ENCODE results near the gene HES3.

HES3 gene

DNA sequence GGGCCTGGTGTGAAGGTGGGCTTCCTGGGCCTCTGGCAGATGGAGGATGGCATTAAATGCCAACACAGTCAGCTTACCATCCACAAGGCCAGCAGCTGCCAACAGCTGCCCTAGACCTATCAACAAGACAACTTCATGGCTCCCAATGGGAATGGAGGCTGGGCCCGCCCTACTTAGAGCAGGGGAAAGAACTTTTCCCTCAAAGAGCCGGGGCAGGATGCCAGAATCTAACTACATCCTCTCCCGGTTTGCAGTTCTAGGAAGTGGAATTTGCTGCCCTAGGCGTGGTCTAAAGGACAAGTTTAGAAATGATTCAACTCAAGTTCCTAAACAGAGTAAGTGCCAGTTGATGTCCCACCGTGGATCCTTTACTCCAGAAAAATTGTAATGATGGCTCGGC lies 21.3 kb upstream of the HES3 start:
- H3K4me3 ChIP-seq (ENCODE audit: low read depth, low read length) = no peak overlapping the region
- TF ChIP-seq, protein P1, sequence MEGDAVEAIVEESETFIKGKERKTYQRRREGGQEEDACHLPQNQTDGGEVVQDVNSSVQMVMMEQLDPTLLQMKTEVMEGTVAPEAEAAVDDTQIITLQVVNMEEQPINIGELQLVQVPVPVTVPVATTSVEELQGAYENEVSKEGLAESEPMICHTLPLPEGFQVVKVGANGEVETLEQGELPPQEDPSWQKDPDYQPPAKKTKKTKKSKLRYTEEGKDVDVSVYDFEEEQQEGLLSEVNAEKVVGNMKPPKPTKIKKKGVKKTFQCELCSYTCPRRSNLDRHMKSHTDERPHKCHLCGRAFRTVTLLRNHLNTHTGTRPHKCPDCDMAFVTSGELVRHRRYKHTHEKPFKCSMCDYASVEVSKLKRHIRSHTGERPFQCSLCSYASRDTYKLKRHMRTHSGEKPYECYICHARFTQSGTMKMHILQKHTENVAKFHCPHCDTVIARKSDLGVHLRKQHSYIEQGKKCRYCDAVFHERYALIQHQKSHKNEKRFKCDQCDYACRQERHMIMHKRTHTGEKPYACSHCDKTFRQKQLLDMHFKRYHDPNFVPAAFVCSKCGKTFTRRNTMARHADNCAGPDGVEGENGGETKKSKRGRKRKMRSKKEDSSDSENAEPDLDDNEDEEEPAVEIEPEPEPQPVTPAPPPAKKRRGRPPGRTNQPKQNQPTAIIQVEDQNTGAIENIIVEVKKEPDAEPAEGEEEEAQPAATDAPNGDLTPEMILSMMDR (IDR thresholded peaks at IDR 0.05; ENCODE audit: low read depth, low read length) = no peak

DNA sequence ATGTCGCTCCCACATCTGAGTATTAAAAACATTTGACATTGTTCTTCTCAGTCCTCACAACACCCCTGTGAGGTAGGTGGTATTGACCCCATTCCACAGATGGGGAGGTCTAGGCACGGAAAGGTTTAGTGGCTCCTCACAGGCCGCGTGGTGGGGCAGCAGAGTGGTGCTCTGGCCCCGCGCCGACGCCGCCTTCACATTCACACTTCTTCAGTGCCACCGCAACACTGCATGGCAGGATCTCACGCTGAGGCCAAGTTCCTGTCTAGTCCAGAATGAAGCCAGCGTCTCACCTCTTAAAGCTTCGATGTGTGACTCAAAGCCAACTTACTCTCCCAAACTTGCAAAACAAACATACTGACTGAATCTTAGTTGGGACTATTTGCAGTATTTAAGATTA lies 20.4 kb upstream of the HES3 start:
- H3K4me3 ChIP-seq (ENCODE audit: low read depth, low read length) = no peak overlapping the region
- TF ChIP-seq, protein P1 (IDR thresholded peaks at IDR 0.05; ENCODE audit: low read depth, low read length) = no peak

DNA sequence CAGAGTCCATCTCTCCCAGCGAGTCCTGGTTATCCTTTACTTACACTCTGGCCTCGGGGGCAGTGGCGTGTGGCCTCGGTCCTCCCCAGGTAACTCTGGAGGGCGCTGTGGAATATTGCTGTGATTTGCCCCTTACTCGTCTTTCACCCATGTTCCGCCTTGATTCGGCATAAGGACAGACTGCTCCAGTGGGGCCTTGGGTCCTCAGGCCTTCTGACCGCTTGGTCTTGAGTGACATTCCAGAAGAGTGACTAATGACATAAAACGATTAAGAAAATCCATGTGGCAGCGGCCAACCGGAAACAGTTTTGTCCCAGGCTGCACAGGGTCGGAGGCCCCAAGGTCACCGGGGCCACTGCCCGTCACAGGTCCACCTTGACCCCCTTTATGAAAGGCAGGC lies 19.3 kb upstream of the HES3 start:
- TF ChIP-seq, protein P1 (IDR thresholded peaks at IDR 0.05; ENCODE audit: low read depth, low read length) = no peak
- H3K4me3 ChIP-seq (ENCODE audit: low read depth, low read length) = no peak overlapping the region

DNA sequence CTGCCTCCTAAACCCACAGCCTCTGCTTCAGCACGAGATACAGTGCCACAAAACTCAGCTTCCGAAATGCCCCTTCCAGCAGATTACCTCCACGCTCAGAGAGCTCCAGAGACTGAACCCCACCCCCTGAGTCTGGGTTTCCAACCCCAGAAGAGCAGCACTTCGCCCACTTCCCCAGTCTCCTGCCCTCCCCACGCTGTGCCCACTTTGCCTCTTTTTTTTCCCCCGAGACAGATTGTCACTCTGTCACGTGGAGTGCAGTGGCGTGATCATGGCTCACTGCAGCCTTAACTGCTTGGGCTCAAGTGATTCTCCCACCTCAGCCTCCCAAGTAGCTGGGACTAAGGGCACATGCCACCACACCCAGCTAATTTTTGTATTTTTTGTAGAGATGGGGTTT lies 18.3 kb upstream of the HES3 start:
- no peak overlapping the region for H3K4me3 ChIP-seq (ENCODE audit: low read depth, low read length)
- TF ChIP-seq, protein P1 (IDR thresholded peaks at IDR 0.05; ENCODE audit: low read depth, low read length) = no peak

DNA sequence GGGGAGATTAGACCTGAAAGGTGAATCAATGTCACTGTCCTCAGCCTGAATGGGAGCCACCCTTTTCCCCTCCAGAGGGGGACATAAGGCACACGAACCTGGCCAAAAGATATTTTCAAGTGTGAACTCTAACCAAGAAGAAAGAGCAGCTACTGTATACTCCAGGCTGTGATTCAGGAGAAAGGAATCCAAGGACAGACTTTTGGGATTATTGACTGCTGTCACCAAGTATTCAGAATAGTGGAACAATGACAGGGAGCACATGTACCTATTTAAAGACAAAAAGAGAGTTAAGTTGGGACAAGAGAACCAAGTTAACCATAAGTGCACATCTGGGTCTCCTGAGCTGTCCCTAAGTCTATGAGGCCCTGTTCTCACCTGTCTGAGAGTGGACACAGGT lies 10.6 kb upstream of the HES3 start:
- H3K4me3 ChIP-seq (ENCODE audit: low read depth, low read length) = no peak overlapping the region
- TF ChIP-seq, protein P1 (IDR thresholded peaks at IDR 0.05; ENCODE audit: low read depth, low read length) = no peak

DNA sequence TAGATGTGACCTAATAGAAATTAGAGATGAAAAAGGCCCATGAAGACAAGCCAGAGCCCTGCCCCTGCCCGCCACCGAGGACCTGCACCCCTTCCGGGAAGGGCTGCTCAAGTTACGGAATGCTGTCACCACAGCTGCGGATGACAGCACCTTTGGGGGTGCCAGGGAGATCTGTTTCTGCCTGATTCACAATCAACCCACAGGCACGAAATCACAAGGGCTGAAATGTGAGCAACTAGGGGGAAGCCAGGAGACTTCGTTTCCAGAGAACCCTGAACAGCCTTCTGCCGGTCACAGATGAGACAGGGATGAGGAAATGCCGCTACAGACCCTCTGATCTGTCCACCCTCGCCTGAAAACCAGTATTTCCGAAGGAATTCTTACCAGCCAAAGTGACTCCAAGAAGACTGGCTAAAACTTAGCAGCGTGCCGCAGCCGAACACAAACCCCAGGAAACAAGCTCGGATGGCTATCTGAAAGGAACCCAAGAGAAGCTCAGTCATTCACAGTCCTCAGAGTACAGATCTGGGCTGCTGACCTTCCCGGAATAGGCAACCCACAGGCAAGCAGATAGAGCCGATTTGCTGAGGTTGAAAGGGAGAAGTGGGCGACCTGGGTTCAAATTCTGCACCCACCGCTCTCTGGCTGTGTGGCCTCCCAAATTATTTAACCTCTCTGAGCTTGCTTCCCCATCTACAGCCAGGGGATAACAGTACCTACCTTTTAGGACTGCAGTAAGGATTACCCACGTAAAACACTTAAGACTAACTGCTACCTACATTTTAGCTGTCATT lies 9.3 kb upstream of the HES3 start:
- TF ChIP-seq, protein P1 (IDR thresholded peaks at IDR 0.05; ENCODE audit: low read depth, low read length) = no peak
- H3K4me3 ChIP-seq (ENCODE audit: low read depth, low read length) = peak overlapping the region; percentile 84

DNA sequence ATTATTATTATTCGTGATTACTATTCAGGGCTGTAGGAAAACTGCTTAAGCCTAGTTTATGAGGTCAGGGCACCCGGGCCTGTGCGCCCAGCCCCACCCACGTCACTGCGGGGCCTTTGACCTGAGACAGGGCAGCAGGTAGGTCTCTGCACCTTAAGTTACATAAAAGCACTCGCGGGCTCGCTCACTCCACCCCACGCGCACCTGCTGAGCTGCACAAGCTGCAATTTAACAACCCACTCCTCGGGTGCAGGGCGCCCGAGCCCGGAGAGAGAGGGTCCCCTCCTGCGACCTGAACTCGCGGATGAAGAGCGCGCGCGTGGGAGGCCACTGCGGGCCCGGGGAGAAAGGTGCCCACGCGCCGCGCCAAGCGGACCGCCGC lies 8.7 kb upstream of the HES3 start:
- peak overlapping the region; percentile 84 for H3K4me3 ChIP-seq (ENCODE audit: low read depth, low read length)
- TF ChIP-seq, protein P1 (IDR thresholded peaks at IDR 0.05; ENCODE audit: low read depth, low read length) = no peak

Measured in WI38 (cell line).